ENCODE measurements around the gene STPG2.

DNA sequence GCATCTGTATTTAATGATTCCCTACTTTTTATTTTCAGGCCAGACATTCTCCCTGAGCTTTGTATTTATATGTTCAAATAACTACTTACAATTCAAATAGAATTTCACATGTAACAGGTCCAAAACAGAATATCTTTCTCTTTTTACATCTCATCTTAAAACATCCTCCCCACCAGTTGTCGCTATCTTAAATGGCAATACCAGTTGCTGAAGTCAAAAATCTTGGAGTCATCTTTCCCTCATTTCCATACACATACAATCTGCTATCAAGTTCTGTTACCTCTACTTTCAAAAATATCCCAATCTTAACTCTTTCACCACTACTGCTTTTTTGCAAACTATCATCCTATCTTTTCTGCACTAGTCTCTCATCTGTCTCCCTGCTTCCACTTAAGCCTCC is 330.5 kb downstream of the STPG2 start:
- TF ChIP-seq, protein P1, sequence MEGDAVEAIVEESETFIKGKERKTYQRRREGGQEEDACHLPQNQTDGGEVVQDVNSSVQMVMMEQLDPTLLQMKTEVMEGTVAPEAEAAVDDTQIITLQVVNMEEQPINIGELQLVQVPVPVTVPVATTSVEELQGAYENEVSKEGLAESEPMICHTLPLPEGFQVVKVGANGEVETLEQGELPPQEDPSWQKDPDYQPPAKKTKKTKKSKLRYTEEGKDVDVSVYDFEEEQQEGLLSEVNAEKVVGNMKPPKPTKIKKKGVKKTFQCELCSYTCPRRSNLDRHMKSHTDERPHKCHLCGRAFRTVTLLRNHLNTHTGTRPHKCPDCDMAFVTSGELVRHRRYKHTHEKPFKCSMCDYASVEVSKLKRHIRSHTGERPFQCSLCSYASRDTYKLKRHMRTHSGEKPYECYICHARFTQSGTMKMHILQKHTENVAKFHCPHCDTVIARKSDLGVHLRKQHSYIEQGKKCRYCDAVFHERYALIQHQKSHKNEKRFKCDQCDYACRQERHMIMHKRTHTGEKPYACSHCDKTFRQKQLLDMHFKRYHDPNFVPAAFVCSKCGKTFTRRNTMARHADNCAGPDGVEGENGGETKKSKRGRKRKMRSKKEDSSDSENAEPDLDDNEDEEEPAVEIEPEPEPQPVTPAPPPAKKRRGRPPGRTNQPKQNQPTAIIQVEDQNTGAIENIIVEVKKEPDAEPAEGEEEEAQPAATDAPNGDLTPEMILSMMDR (conservative IDR thresholded peaks at IDR 0.05; ENCODE audit: low read length): no peak
- no peak for TF ChIP-seq EZH2phosphoT487 (IDR thresholded peaks at IDR 0.05; ENCODE audit: borderline replicate concordance, low read depth, low read length)
